ENCODE measurements around the gene PJA1. TPM values are rescaled to one million over a fixed set of nuclear protein-coding genes. Genes with fewer than 3 reads are reported as not detected.

Gene PJA1
- total and polyA plus RNA-seq, 7 donors: 3.5 to 13.4 (median 7.4) TPM

DNA sequence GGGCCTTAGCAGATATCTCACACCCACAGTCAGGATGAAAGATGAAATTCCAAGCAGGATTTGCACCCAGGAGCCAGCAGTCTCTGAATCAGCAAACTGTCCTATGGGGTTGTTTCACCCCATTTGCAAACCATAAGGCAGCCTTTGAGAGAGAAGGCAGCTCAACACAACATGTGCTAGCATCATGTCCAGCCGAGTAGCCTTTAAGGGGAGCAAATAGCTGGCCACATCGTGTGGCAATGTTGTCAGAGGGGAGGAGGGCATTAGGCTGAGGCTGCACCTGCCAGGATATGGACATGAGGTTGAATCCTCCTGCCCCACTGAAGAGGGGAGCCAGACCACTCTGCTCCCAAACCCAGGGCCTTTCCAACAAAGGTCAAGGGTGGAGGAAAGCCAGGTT, 20.6 kb upstream of the PJA1 start:
- no peaks in the 10 kb centered on the region for H3K9me3 ChIP-seq
- no peak for ATAC-seq
- H3K27ac ChIP-seq: no peak overlapping the region
- no peaks in the 10 kb centered on the region for H3K4me1 ChIP-seq
- TF ChIP-seq, protein P1, sequence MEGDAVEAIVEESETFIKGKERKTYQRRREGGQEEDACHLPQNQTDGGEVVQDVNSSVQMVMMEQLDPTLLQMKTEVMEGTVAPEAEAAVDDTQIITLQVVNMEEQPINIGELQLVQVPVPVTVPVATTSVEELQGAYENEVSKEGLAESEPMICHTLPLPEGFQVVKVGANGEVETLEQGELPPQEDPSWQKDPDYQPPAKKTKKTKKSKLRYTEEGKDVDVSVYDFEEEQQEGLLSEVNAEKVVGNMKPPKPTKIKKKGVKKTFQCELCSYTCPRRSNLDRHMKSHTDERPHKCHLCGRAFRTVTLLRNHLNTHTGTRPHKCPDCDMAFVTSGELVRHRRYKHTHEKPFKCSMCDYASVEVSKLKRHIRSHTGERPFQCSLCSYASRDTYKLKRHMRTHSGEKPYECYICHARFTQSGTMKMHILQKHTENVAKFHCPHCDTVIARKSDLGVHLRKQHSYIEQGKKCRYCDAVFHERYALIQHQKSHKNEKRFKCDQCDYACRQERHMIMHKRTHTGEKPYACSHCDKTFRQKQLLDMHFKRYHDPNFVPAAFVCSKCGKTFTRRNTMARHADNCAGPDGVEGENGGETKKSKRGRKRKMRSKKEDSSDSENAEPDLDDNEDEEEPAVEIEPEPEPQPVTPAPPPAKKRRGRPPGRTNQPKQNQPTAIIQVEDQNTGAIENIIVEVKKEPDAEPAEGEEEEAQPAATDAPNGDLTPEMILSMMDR (IDR thresholded peaks at IDR 0.05): no peak
- peaks cover 0 to 22% (median 0%) of the 10 kb centered on the region in 3 donors for H3K27me3 ChIP-seq (ENCODE audit: insufficient read depth in 3 of 3, low read length in 2 of 3)
- WGBS, 3 donors: 54 to 100% (median 68%) methylated on average over 1 to 2 of the region's 2 CpGs
- H3K36me3 ChIP-seq (ENCODE audit: insufficient read depth in 1 of 2, low read depth in 1 of 2): no peaks in the 10 kb centered on the region
- no peak overlapping the region for H3K4me3 ChIP-seq
- intact Hi-C loops (cut with DNase I): no loop called here
- DNase-seq: no peak

DNA sequence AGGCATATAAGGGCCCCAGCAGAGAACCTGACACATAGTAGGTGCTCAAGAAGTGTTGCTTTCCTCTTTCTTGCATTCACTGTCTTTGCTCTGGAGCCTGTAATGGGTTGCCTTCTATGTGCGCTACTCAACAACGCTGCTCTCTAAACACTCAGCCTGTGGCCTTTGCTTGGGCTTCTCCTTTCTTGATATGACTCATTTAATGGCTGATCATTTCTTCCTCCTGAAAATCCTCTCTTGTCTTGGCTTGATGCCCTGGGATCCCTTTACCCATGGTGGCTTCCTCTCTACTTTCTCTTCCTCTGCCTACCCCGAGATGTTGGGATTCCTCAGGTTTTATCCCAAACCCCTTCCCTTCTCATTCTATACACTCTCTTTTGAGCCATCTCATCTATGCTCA, 19.9 kb upstream of the PJA1 start:
- intact Hi-C loops (cut with DNase I): no loop called here
- Histone ChIP-seq H3K4me3 (no peak overlapping the region), H3K27me3 (ENCODE audit: insufficient read depth in 3 of 3, low read length in 2 of 3) (peaks cover 0 to 24% (median 0%) of the 10 kb centered on the region in 3 donors), H3K4me1 (no peaks in the 10 kb centered on the region), H3K9me3 (no peaks in the 10 kb centered on the region), H3K36me3 (ENCODE audit: insufficient read depth in 1 of 2, low read depth in 1 of 2) (no peaks in the 10 kb centered on the region), H3K27ac (no peak overlapping the region)
- WGBS, 3 donors: 85 to 97% (median 86%) methylated on average over 3 of the region's 3 CpGs
- DNase-seq: no peak
- ATAC-seq: no peak
- TF ChIP-seq, protein P1 (IDR thresholded peaks at IDR 0.05): no peak

DNA sequence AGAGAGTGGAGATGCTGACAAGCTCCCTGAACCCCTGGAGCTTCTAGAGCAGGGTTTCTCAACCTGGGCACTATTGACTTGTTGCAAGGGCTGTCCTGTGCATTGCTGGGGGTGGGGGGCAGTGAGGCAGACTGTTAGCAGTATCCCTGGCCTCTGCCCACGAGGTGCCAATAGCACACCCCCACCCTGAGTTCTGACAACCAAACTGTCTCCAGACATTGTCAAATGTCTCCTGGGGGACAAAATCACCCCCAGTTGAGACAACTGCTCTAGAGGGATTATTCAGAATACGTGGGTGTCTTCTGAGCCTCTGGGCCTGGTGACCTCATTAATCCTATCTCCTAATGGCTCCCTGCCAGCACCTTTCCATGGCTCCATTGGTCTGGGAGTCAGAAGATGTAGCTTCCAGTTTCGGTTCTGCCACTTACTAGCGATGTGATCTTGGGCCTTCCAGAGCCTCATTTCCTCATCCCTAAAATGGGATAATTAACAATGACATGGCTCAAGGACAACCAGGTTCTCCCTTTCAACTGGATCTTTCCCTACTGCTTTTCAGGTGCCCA, 17.6 kb upstream of the PJA1 start:
- H3K4me1 ChIP-seq: no peaks in the 10 kb centered on the region
- intact Hi-C loops (cut with DNase I): no loop called here
- no peak overlapping the region for H3K4me3 ChIP-seq
- H3K9me3 ChIP-seq: no peaks in the 10 kb centered on the region
- no peak overlapping the region for H3K27ac ChIP-seq
- H3K27me3 ChIP-seq (ENCODE audit: insufficient read depth in 3 of 3, low read length in 2 of 3): peaks cover 0 to 40% (median 0%) of the 10 kb centered on the region in 3 donors
- DNase-seq (no peak), ATAC-seq (no peak)
- 53 to 69% (median 57%) methylated on average over 4 of the region's 4 CpGs for WGBS, 3 donors
- TF ChIP-seq, protein P1 (IDR thresholded peaks at IDR 0.05): no peak
- no peaks in the 10 kb centered on the region for H3K36me3 ChIP-seq (ENCODE audit: insufficient read depth in 1 of 2, low read depth in 1 of 2)

DNA sequence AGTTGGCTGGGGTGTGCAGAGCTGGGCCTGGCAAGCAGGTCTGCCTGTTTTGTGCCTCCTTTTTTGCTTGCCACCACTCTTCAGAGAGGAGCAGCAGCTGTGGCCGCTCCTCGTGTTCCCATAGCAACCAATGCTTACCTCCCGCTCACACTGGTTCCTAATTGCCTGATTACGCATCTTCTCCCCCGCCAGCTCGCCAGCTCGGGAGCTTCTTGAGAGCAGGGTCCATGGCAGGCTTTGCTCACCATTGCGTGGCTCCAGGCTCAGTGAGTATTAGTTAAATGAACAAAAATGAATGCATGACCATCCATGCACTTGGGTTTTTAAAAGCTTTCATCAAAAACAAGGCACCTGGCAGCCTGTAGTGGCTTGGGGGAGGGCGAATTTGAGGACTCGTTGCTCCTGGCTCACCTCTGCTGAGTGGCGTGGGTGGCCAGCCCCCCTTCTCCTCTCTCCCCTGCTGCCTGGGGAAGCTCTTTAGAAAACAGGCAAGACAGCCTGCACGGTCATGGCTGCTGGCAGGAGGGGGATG, 14.2 kb upstream of the PJA1 start:
- TF ChIP-seq, protein P1 (IDR thresholded peaks at IDR 0.05): no peak
- H3K9me3 ChIP-seq: no peaks in the 10 kb centered on the region
- ATAC-seq: no peak
- H3K4me1 ChIP-seq: no peaks in the 10 kb centered on the region
- intact Hi-C loops (cut with DNase I): no loop called here
- no peak for DNase-seq
- H3K27ac ChIP-seq: no peak overlapping the region
- no peak overlapping the region for H3K4me3 ChIP-seq
- peaks cover 0 to 29% (median 0%) of the 10 kb centered on the region in 3 donors for H3K27me3 ChIP-seq (ENCODE audit: insufficient read depth in 3 of 3, low read length in 2 of 3)
- H3K36me3 ChIP-seq (ENCODE audit: insufficient read depth in 1 of 2, low read depth in 1 of 2): no peaks in the 10 kb centered on the region
- WGBS, 3 donors: 34 to 42% (median 38%) methylated on average over 11 to 12 of the region's 12 CpGs

DNA sequence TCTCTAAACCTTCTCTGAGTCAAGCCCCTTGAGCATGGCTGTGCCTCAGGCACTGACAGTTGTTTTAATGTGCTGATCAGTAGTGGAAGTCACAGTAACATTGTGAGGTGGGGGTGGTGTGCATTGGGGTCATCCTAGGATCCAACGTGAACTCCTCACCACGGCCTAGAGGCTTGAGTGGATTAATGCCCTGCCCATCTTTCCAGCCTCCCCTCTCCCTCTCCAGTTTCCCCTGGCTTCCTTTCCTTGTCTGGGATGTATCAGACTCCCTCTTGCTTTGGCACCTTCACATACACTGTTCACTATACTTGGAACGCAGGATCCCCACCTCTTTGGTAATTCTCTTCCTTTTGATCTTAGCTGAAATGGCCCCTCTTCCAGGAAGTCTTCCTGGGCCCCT, 13.3 kb upstream of the PJA1 start:
- Histone ChIP-seq H3K36me3 (ENCODE audit: insufficient read depth in 1 of 2, low read depth in 1 of 2) (no peaks in the 10 kb centered on the region), H3K27me3 (ENCODE audit: insufficient read depth in 3 of 3, low read length in 2 of 3) (peaks cover 0 to 32% (median 0%) of the 10 kb centered on the region in 3 donors), H3K4me3 (no peak overlapping the region), H3K27ac (no peak overlapping the region), H3K4me1 (no peaks in the 10 kb centered on the region), H3K9me3 (no peaks in the 10 kb centered on the region)
- no peak for ATAC-seq
- DNase-seq: no peak
- WGBS, 3 donors: 77 to 91% (median 83%) methylated on average over 3 of the region's 3 CpGs
- TF ChIP-seq, protein P1 (IDR thresholded peaks at IDR 0.05): no peak
- intact Hi-C loops (cut with DNase I): no loop called here
